PC-9 (cell line): Measurements from ENCODE around the gene MAP3K20. TPM values are rescaled to one million over a fixed set of nuclear protein-coding genes. Genes with fewer than 3 reads are reported as not detected.

Experiments used
- BruUV-seq: library from RNA; stranded (reverse); fragments of 400-500 nt; replicated peaks from 2 replicates; lab custom pipeline; 2021; lab: Mats Ljungman, UMichigan
- CTCF ChIA-PET: fragments of 300-600 bp; sonication (Branson Sonifier 250); formaldehyde crosslinking; loops from one replicate; lab custom pipeline; 2022; ENCODE audit warnings: antibody characterized with exemption; lab: Charles Lee
- POLR2A ChIA-PET: fragments of 300-600 bp; sonication (Branson Sonifier 250); formaldehyde crosslinking; loops from one replicate; lab custom pipeline; 2022; ENCODE audit warnings: antibody characterized with exemption; ENCODE audit not compliant: unreplicated experiment; lab: Charles Lee
- DNase-seq, 2 experiments: peaks; one replicate each; pipeline versions ENCODE4 v3.0.0 to v3.0.0-alpha.2; 2015 to 2022; ENCODE audit warnings: mixed read lengths in 1 of 2
- H2AFZ ChIP-seq: fragments of 200-600 bp; sonication (generic); 2 replicates; pipeline ENCODE4 v1.8.1; 2017; ENCODE audit warnings: antibody characterized with exemption
- H3F3A ChIP-seq: fragments of 200-600 bp; sonication (generic); 2 replicates; pipeline ENCODE4 v1.8.1; 2017; ENCODE audit warnings: antibody characterized with exemption, mild to moderate bottlenecking, low read depth; ENCODE audit not compliant: insufficient read depth
- H3K27ac ChIP-seq: fragments of 200-600 bp; sonication (generic); 2 replicates; pipeline ENCODE4 v1.6.1; 2016; ENCODE audit warnings: mixed run types
- H3K27me3 ChIP-seq: fragments of 200-600 bp; sonication (generic); 2 replicates; pipeline ENCODE4 v1.6.1; 2016; ENCODE audit warnings: low read depth, mixed run types; ENCODE audit not compliant: insufficient read depth
- H3K36me3 ChIP-seq: fragments of 200-600 bp; sonication (generic); 2 replicates; pipeline ENCODE4 v1.6.1; 2016; ENCODE audit warnings: low read depth, mixed run types
- H3K4me1 ChIP-seq: fragments of 200-600 bp; sonication (generic); replicated peaks from 2 replicates; pipeline ENCODE4 v1.6.1; 2016; ENCODE audit warnings: mixed run types; ENCODE audit not compliant: insufficient read depth
- H3K4me2 ChIP-seq: fragments of 200-600 bp; sonication (generic); 2 replicates; pipeline ENCODE4 v1.6.1; 2017; ENCODE audit warnings: mixed run types
- H3K4me3 ChIP-seq: fragments of 200-600 bp; sonication (generic); 2 replicates; pipeline ENCODE4 v1.6.1; 2016; ENCODE audit warnings: mixed run types
- H3K79me2 ChIP-seq: fragments of 200-600 bp; sonication (generic); 2 replicates; pipeline ENCODE4 v1.6.1; 2017; ENCODE audit warnings: low read depth, mixed run types
- H3K9me2 ChIP-seq: fragments of 200-600 bp; sonication (generic); 2 replicates; pipeline ENCODE4 v1.8.1; 2017; ENCODE audit warnings: mild to moderate bottlenecking; ENCODE audit not compliant: insufficient read depth
- H3K9me3 ChIP-seq: fragments of 200-600 bp; sonication (generic); 2 replicates; pipeline ENCODE4 v1.8.1; 2016; ENCODE audit warnings: low read depth; ENCODE audit not compliant: insufficient read depth
- H4K20me1 ChIP-seq: fragments of 200-600 bp; sonication (generic); 2 replicates; pipeline ENCODE4 v1.8.1; 2017; ENCODE audit not compliant: insufficient read depth
- CTCF ChIP-seq: fragments of 200-600 bp; sonication (generic); conservative IDR thresholded peaks from 2 replicates; pipeline ENCODE4 v1.6.1; 2017; ENCODE audit warnings: mixed run types, antibody characterized with exemption, mild to moderate bottlenecking, moderate library complexity
- EZH2 ChIP-seq: fragments of 200-600 bp; sonication (generic); IDR thresholded peaks from 2 replicates; pipeline ENCODE4 v1.8.0; 2017; ENCODE audit warnings: antibody characterized with exemption, low read depth
- intact Hi-C: fragments of 100-400 bp; cut with micrococcal nuclease; formaldehyde crosslinking; loops from one replicate; pipeline ENCODE4 v1.10.0; 2022; ENCODE audit not compliant: unreplicated experiment
- total RNA-seq: library from RNA; stranded (reverse); gene quantifications from 2 replicates; pipeline ENCODE4 v1.2.3, GENCODE V29; 2021

MAP3K20 gene
- total RNA-seq, 1 experiment from 2014 or later, result 58.5 TPM

GRCh38 chr2:173106959-173107628, 31.4 kb downstream of the MAP3K20 start:
- Histone ChIP-seq H3K27ac (peak overlapping the region; percentile 15; the same call in 1 of the 2 replicates), H3K27me3 (no peaks in the 10 kb centered on the region), H3K4me2 (peak overlapping the region; percentile 9; the same call in 1 of the 2 replicates), H3K4me3 (no peak overlapping the region), H3F3A (peaks cover 36% of the 10 kb centered on the region), H3K79me2 (peaks cover 55% of the 10 kb centered on the region), H3K36me3 (peaks cover 16% of the 10 kb centered on the region), H3K4me1 (peaks cover 56% of the 10 kb centered on the region), H2AFZ (no peak overlapping the region), H4K20me1 (no peaks in the 10 kb centered on the region), H3K9me2 (no peaks in the 10 kb centered on the region), H3K9me3 (no peaks in the 10 kb centered on the region; the same call in 1 of the 2 replicates)
- TF ChIP-seq EZH2 (no peak), CTCF (no peak)
- ChIA-PET CTCF (no interaction called here), POLR2A (no interaction called here)
- no peak for DNase-seq
- BruUV-seq, result no TSS peak
- intact Hi-C loops, result no loop called here

- BruUV-seq, result no TSS peak
- intact Hi-C loops, result no loop called here
- peaks cover 56% of the 10 kb centered on the region for H3K4me1 ChIP-seq
- no peaks in the 10 kb centered on the region for H3K27me3 ChIP-seq
- peaks cover 55% of the 10 kb centered on the region for H3K79me2 ChIP-seq
- no peak for DNase-seq
- H3K4me3 ChIP-seq, result no peak overlapping the region
- H3K4me2 ChIP-seq, result no peak overlapping the region
- no peaks in the 10 kb centered on the region for H3K9me2 ChIP-seq
- H3K36me3 ChIP-seq, result peaks cover 16% of the 10 kb centered on the region
- H4K20me1 ChIP-seq, result no peaks in the 10 kb centered on the region
- no peak for TF ChIP-seq EZH2
- TF ChIP-seq CTCF, result no peak
- ChIA-PET CTCF (interaction anchor here (1.1 kb wide), 1 partner anchor 11 kb away, joined by 3 read pairs; no protein-coding TSS in a partner anchor), POLR2A (no interaction called here)
- H3F3A ChIP-seq, result peaks cover 36% of the 10 kb centered on the region
- no peaks in the 10 kb centered on the region; the same call in 1 of the 2 replicates for H3K9me3 ChIP-seq
- no peak overlapping the region for H3K27ac ChIP-seq
- no peak overlapping the region for H2AFZ ChIP-seq
Measured at GRCh38 chr2:173107629-173108022, 32.0 kb downstream of the MAP3K20 start.

- Histone ChIP-seq H3K4me1 (peaks cover 56% of the 10 kb centered on the region), H3K36me3 (peaks cover 8% of the 10 kb centered on the region; the same call in 1 of the 2 replicates), H4K20me1 (no peaks in the 10 kb centered on the region), H3K4me3 (peak overlapping the region; percentile 12; the same call in 1 of the 2 replicates), H3K4me2 (peak overlapping the region; percentile 62), H3K27ac (peak overlapping the region; percentile 58), H3K79me2 (peaks cover 66% of the 10 kb centered on the region), H3F3A (peaks cover 36% of the 10 kb centered on the region), H2AFZ (no peak overlapping the region), H3K27me3 (no peaks in the 10 kb centered on the region), H3K9me2 (no peaks in the 10 kb centered on the region), H3K9me3 (peaks cover 5% of the 10 kb centered on the region; the same call in 1 of the 2 replicates)
- TF ChIP-seq EZH2, result no peak
- no peak for TF ChIP-seq CTCF
- ChIA-PET CTCF (interaction anchor here (0.7 to 1.7 kb wide), 4 partner anchors 57 to 288 kb away, joined by 3 to 4 read pairs (median 4); no protein-coding TSS in a partner anchor), POLR2A (interaction anchor here (0.6 kb wide), 1 partner anchor 56 kb away, joined by 4 read pairs; no protein-coding TSS in a partner anchor)
- peak; percentile 44 to 99 for DNase-seq
- no TSS peak for BruUV-seq
- intact Hi-C loops, result no loop called here
Measured at GRCh38 chr2:173109253-173110188, 33.9 kb downstream of the MAP3K20 start.
